ENCODE data around the gene TMEM272. TPM values are rescaled to one million over a fixed set of nuclear protein-coding genes. Genes with fewer than 3 reads are reported as not detected.

Gene TMEM272
- total and polyA plus RNA-seq, 12 donors, result 0.09 to 2.7 (median 0.56) TPM

- H3K4me3 ChIP-seq, result peak overlapping the region in 4 of 10 donors; percentile 16 to 32 (median 28)
- no peaks in the 10 kb centered on the region for H3K27me3 ChIP-seq
- H3K4me1 ChIP-seq, result peaks cover 8 to 22% (median 21%) of the 10 kb centered on the region in 9 donors
- peak in 6 of 8 donors; percentile 18 to 50 (median 25) for ATAC-seq
- peaks cover 0 to 4% (median 0%) of the 10 kb centered on the region in 9 donors for H3K36me3 ChIP-seq
- no peaks in the 10 kb centered on the region for H3K9me3 ChIP-seq
- TF ChIP-seq, protein P1, sequence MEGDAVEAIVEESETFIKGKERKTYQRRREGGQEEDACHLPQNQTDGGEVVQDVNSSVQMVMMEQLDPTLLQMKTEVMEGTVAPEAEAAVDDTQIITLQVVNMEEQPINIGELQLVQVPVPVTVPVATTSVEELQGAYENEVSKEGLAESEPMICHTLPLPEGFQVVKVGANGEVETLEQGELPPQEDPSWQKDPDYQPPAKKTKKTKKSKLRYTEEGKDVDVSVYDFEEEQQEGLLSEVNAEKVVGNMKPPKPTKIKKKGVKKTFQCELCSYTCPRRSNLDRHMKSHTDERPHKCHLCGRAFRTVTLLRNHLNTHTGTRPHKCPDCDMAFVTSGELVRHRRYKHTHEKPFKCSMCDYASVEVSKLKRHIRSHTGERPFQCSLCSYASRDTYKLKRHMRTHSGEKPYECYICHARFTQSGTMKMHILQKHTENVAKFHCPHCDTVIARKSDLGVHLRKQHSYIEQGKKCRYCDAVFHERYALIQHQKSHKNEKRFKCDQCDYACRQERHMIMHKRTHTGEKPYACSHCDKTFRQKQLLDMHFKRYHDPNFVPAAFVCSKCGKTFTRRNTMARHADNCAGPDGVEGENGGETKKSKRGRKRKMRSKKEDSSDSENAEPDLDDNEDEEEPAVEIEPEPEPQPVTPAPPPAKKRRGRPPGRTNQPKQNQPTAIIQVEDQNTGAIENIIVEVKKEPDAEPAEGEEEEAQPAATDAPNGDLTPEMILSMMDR (IDR thresholded peaks at IDR 0.05), result no peak
- WGBS, 2 donors, result 20 to 30% methylated on average over 10 of the region's 10 CpGs
- no peak for DNase-seq
- intact Hi-C loops (cut with DNase I), result loop anchor here in 1 of 10 donors (10.0 kb wide), 1 partner anchor 202 kb away; the partner anchor contains the start of gene WDFY2
- peak overlapping the region; percentile 20 to 84 (median 70) for H3K27ac ChIP-seq
Measured at GRCh38 chr13:51786425-51787265, 58.3 kb downstream of the TMEM272 start.

DNA sequence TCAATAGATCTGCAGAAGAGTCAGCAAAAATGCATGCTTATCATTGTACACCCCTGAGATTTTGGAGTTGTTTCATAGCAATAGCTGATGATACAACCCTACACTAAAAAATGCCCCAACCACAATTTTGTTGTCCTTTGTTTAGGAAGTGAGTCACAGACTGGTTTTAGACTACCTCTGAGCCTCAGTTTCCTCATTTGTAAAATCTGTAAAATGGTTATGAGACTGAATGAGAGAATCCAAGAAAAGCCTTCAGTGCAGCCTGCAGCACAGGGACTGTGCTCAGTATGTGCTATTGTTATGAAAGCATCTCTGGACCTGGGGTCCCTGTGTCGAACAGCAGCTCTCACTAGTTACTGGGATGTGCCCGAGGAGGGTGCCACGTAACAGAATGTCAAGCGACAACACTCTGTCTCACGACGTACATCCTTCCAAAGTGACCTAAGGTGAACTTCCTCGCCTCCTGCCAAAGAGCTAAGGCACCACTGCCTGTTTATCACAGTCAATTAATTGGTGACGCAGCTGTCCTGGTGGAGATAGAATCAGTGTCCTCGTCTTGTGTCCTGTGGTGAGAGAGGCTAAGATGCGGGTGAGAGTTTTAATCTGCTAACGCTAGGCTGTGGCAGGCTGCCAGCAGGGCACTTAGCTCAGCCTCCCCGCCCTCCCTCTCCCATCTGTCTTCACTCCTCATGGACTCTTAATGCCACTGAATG is 59.1 kb downstream of the TMEM272 start:
- H3K27ac ChIP-seq, result peak overlapping the region; percentile 20 to 84 (median 70)
- 8 to 11% methylated on average over 12 of the region's 12 CpGs for WGBS, 2 donors

DNA sequence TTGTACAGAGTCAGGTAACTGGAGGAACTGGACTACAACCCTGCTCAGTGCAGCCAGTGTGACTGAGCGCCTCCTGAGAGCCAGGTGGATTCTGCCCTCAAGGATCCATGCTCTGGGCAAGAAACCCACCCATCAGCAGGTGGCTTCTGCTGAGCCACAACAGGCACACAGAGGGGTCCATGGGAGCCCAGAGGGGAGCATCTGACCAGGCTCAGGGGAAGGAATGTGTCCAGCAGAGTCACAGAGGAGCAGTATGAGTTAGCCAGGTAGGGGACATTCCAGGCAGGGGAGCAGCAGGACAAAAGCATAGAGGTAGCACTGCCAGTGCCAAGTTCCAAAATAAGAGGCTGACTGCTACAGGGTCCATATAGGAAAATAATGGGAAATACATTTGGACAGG is 60.9 kb downstream of the TMEM272 start:
- ATAC-seq (no peak), DNase-seq (no peak)
- Histone ChIP-seq H3K9me3 (no peaks in the 10 kb centered on the region), H3K27ac (no peak overlapping the region), H3K4me1 (peaks cover 8 to 22% (median 21%) of the 10 kb centered on the region in 9 donors), H3K36me3 (no peaks in the 10 kb centered on the region), H3K4me3 (no peak overlapping the region), H3K27me3 (no peaks in the 10 kb centered on the region)
- TF ChIP-seq, protein P1 (IDR thresholded peaks at IDR 0.05), result no peak
- 95 to 97% methylated on average over 1 of the region's 1 CpG for WGBS, 2 donors
- intact Hi-C loops (cut with DNase I), result loop anchor here in 1 of 10 donors (10.0 kb wide), 1 partner anchor 199 kb away; the partner anchor contains the start of gene WDFY2

More for the DNA sequence above, 59.1 kb downstream of the TMEM272 start:
- Histone ChIP-seq H3K27me3 (no peaks in the 10 kb centered on the region), H3K9me3 (no peaks in the 10 kb centered on the region), H3K4me3 (peak overlapping the region in 4 of 10 donors; percentile 16 to 32 (median 28)), H3K4me1 (peaks cover 8 to 22% (median 21%) of the 10 kb centered on the region in 9 donors), H3K36me3 (no peaks in the 10 kb centered on the region)
- peak; percentile 60 to 74 for DNase-seq
- peak; percentile 74 to 91 (median 85) for ATAC-seq
- intact Hi-C loops (cut with DNase I), result loop anchor here in 1 of 10 donors (10.0 kb wide), 1 partner anchor 201 kb away; the partner anchor contains the start of gene WDFY2
- TF ChIP-seq, protein P1 (IDR thresholded peaks at IDR 0.05), result no peak
